Glomerular visceral epithelial cell (primary cell): ENCODE results near the gene ADAMTS15.

Experiments
- DNase-seq: peaks from one replicate; pipeline ENCODE4 v3.0.0-alpha.2; 2016; ENCODE audit errors: extremely low spot score

Gene ADAMTS15

GRCh38 chr11:130448416-130449309, at the start of gene ADAMTS15:
Gene ADAMTS15, plus strand, starts transcription at chr11:130448645. Its CDS starts 329 bp downstream, at chr11:130448974.
- DNase-seq, result peak; percentile 84

GRCh38 chr11:130399196-130399595, 49.2 kb upstream of the ADAMTS15 start:
- no peak for DNase-seq

GRCh38 chr11:130400781-130401483, 47.5 kb upstream of the ADAMTS15 start:
- no peak for DNase-seq

GRCh38 chr11:130402570-130402969, 45.9 kb upstream of the ADAMTS15 start:
- DNase-seq, result no peak

GRCh38 chr11:130403271-130403804, 45.1 kb upstream of the ADAMTS15 start:
- DNase-seq, result peak; percentile 36

- DNase-seq, result no peak
Observed at GRCh38 chr11:130403967-130404366, 44.5 kb upstream of the ADAMTS15 start.

- no peak for DNase-seq
Observed at GRCh38 chr11:130404727-130405126, 43.7 kb upstream of the ADAMTS15 start.

GRCh38 chr11:130405428-130405827, 43.0 kb upstream of the ADAMTS15 start:
- DNase-seq, result no peak

GRCh38 chr11:130407978-130408377, 40.5 kb upstream of the ADAMTS15 start:
- DNase-seq, result peak; percentile 49

- DNase-seq, result no peak
Observed at GRCh38 chr11:130408401-130408890, 40.0 kb upstream of the ADAMTS15 start.

GRCh38 chr11:130408901-130409300, 39.5 kb upstream of the ADAMTS15 start:
- DNase-seq, result no peak

- no peak for DNase-seq
Observed at GRCh38 chr11:130409594-130410388, 38.7 kb upstream of the ADAMTS15 start.

GRCh38 chr11:130411223-130411622, 37.2 kb upstream of the ADAMTS15 start:
- no peak for DNase-seq

- peak; percentile 73 for DNase-seq
Observed at GRCh38 chr11:130413405-130414106, 34.9 kb upstream of the ADAMTS15 start.

GRCh38 chr11:130414107-130415080, 34.1 kb upstream of the ADAMTS15 start:
- DNase-seq, result no peak

- DNase-seq, result peak; percentile 75
Observed at GRCh38 chr11:130415731-130416529, 32.5 kb upstream of the ADAMTS15 start.

- no peak for DNase-seq
Observed at GRCh38 chr11:130416530-130416882, 31.9 kb upstream of the ADAMTS15 start.

- DNase-seq, result no peak
Observed at GRCh38 chr11:130416906-130417305, 31.5 kb upstream of the ADAMTS15 start.

GRCh38 chr11:130418210-130418609, 30.2 kb upstream of the ADAMTS15 start:
- no peak for DNase-seq
